ENCODE data around the gene EPHB1.

Gene EPHB1

DNA sequence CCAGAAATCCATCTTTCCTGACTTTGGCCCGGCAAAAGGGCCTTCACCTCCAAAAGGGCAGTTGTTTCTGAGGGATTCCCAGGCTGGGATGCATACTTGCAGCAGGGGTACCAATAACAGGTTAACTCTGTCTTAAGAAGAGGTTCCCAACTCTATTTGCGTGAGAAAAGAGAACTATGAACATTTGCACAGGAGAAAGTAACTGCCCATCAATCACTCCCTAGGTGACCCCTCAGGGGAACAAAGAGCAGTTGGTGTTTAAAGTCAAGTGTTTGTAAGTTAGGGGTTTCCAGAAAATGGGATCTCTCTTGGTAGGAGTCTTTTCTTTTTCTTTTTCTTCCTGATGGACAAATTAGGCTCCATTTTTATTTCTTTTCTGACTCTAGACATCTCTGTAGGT lies 97.3 kb downstream of the EPHB1 start:
- Histone ChIP-seq H2BK120ac (ENCODE audit: low read depth, low read length) (no peak overlapping the region), H2AFZ (ENCODE audit: low read length) (no peak overlapping the region), H3K36me3 (replicated peaks in 1 of 2; ENCODE audit: control insufficient read depth in 2 of 2, insufficient read depth in 2 of 2, low read length in 2 of 2) (no peaks in the 10 kb centered on the region), H3K4me1 (ENCODE audit: control insufficient read depth in 2 of 2, insufficient read depth in 1 of 2, low read depth in 1 of 2, low read length in 2 of 2) (peaks cover 0 to 7% of the 10 kb centered on the region in 2 donors), H3K18ac (ENCODE audit: low read length) (no peak overlapping the region), H2BK5ac (ENCODE audit: low read length) (no peak overlapping the region), H3K9me3 (replicated peaks in 1 of 2; ENCODE audit: control insufficient read depth in 2 of 2, insufficient read depth in 1 of 2, low read depth in 1 of 2, low read length in 2 of 2) (no peaks in the 10 kb centered on the region), H3K79me1 (ENCODE audit: low read depth, low read length) (no peaks in the 10 kb centered on the region), H3K27me3 (ENCODE audit: control insufficient read depth in 3 of 3, insufficient read depth in 3 of 3, low read depth in 1 of 3, low read length in 3 of 3) (no peaks in the 10 kb centered on the region), H3K14ac (ENCODE audit: low read length) (no peak overlapping the region), H2BK12ac (ENCODE audit: low read length) (no peak overlapping the region), H2BK15ac (ENCODE audit: low read length) (no peak overlapping the region), H3K23ac (ENCODE audit: low read depth, low read length, poor library complexity) (no peak overlapping the region), H4K91ac (ENCODE audit: low read depth, low read length, poor library complexity) (no peak overlapping the region), H3K4me2 (ENCODE audit: insufficient read depth, low read length, poor library complexity, severe bottlenecking) (no peak overlapping the region), H2AK5ac (ENCODE audit: low read depth, low read length) (no peak overlapping the region), H3K9ac (ENCODE audit: low read depth, low read length, poor library complexity) (no peak overlapping the region), H3K27ac (replicated peaks; ENCODE audit: low read length) (no peak overlapping the region), H3K4me3 (ENCODE audit: low read length in 2 of 2) (no peak overlapping the region), H4K8ac (ENCODE audit: low read depth, low read length) (no peak overlapping the region), H3K4ac (ENCODE audit: low read length) (no peak overlapping the region)
- DNase-seq (ENCODE audit: low spot score), result no peak
- WGBS, 2 donors (ENCODE audit: extremely low coverage in 2 of 2, insufficient read length in 2 of 2, insufficient replicate concordance in 1 of 2), result no CpG with 5 or more reads among the region's 2 CpGs

DNA sequence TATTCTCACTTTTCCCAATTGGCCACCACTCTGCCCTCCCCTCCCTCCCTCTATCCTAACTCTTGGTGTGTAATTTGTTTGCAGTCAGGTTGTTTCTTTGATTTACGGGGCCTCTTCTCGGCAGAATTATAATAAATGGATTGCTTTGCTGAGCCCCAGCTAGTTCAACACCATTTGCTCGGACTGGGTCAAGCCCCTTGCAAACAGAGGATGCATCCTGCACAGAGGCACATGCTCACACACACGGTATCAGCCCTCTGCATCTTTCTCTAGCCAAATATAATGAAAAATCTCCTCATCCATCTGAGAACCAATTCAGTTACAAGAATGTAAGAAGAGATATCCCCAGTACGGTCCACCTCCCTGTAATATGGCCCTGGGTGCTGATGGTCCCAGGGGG lies 97.7 kb downstream of the EPHB1 start:
- no peaks in the 10 kb centered on the region for H3K79me1 ChIP-seq (ENCODE audit: low read depth, low read length)
- H3K14ac ChIP-seq (ENCODE audit: low read length), result no peak overlapping the region
- no CpG with 5 or more reads among the region's 5 CpGs for WGBS, 2 donors (ENCODE audit: extremely low coverage in 2 of 2, insufficient read length in 2 of 2, insufficient replicate concordance in 1 of 2)
- H3K4ac ChIP-seq (ENCODE audit: low read length), result no peak overlapping the region
- no peaks in the 10 kb centered on the region for H3K36me3 ChIP-seq (replicated peaks in 1 of 2; ENCODE audit: control insufficient read depth in 2 of 2, insufficient read depth in 2 of 2, low read length in 2 of 2)
- H2BK12ac ChIP-seq (ENCODE audit: low read length), result no peak overlapping the region
- H3K18ac ChIP-seq (ENCODE audit: low read length), result no peak overlapping the region
- H3K4me3 ChIP-seq (ENCODE audit: low read length in 2 of 2), result no peak overlapping the region
- no peak overlapping the region for H2AK5ac ChIP-seq (ENCODE audit: low read depth, low read length)
- H3K23ac ChIP-seq (ENCODE audit: low read depth, low read length, poor library complexity), result no peak overlapping the region
- no peak overlapping the region for H2AFZ ChIP-seq (ENCODE audit: low read length)
- no peak overlapping the region for H4K8ac ChIP-seq (ENCODE audit: low read depth, low read length)
- no peak overlapping the region for H2BK15ac ChIP-seq (ENCODE audit: low read length)
- no peak overlapping the region for H3K9ac ChIP-seq (ENCODE audit: low read depth, low read length, poor library complexity)
- no peak overlapping the region for H3K4me2 ChIP-seq (ENCODE audit: insufficient read depth, low read length, poor library complexity, severe bottlenecking)
- H3K4me1 ChIP-seq (ENCODE audit: control insufficient read depth in 2 of 2, insufficient read depth in 1 of 2, low read depth in 1 of 2, low read length in 2 of 2), result peaks cover 0 to 10% of the 10 kb centered on the region in 2 donors
- no peak overlapping the region for H2BK120ac ChIP-seq (ENCODE audit: low read depth, low read length)
- H4K91ac ChIP-seq (ENCODE audit: low read depth, low read length, poor library complexity), result no peak overlapping the region
- DNase-seq (ENCODE audit: low spot score), result no peak
- no peaks in the 10 kb centered on the region for H3K27me3 ChIP-seq (ENCODE audit: control insufficient read depth in 3 of 3, insufficient read depth in 3 of 3, low read depth in 1 of 3, low read length in 3 of 3)
- no peak overlapping the region for H2BK5ac ChIP-seq (ENCODE audit: low read length)
- no peaks in the 10 kb centered on the region for H3K9me3 ChIP-seq (replicated peaks in 1 of 2; ENCODE audit: control insufficient read depth in 2 of 2, insufficient read depth in 1 of 2, low read depth in 1 of 2, low read length in 2 of 2)
- no peak overlapping the region for H3K27ac ChIP-seq (replicated peaks; ENCODE audit: low read length)

DNA sequence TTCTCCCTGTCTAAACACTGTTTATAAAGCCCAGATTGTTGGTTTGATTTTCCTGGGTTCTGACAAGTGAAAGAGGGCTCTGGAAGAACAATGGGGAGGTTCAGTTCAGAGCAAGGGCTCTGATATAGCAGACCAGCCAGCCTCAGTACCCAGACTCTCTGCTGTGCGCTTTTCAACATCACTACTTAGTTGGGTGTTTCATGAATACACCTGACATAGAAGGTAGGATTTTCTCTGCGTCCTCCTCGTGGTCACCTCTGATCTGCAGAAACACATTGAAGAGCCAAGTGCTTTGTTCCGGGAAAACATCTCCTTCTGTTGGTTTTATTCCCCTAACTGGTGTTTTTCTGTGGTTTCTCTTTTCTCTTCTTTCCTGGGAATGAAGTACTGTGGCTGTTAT lies 99.5 kb downstream of the EPHB1 start:
- Histone ChIP-seq H2BK120ac (ENCODE audit: low read depth, low read length) (no peak overlapping the region), H4K91ac (ENCODE audit: low read depth, low read length, poor library complexity) (no peak overlapping the region), H3K4me3 (ENCODE audit: low read length in 2 of 2) (no peak overlapping the region), H3K9me3 (replicated peaks in 1 of 2; ENCODE audit: control insufficient read depth in 2 of 2, insufficient read depth in 1 of 2, low read depth in 1 of 2, low read length in 2 of 2) (no peaks in the 10 kb centered on the region), H2BK12ac (ENCODE audit: low read length) (no peak overlapping the region), H2AFZ (ENCODE audit: low read length) (no peak overlapping the region), H2BK15ac (ENCODE audit: low read length) (no peak overlapping the region), H2AK5ac (ENCODE audit: low read depth, low read length) (no peak overlapping the region), H3K27me3 (ENCODE audit: control insufficient read depth in 3 of 3, insufficient read depth in 3 of 3, low read depth in 1 of 3, low read length in 3 of 3) (no peaks in the 10 kb centered on the region), H3K23ac (ENCODE audit: low read depth, low read length, poor library complexity) (no peak overlapping the region), H3K9ac (ENCODE audit: low read depth, low read length, poor library complexity) (no peak overlapping the region), H3K4me1 (ENCODE audit: control insufficient read depth in 2 of 2, insufficient read depth in 1 of 2, low read depth in 1 of 2, low read length in 2 of 2) (peaks cover 0 to 10% of the 10 kb centered on the region in 2 donors), H3K27ac (replicated peaks; ENCODE audit: low read length) (no peak overlapping the region), H3K18ac (ENCODE audit: low read length) (no peak overlapping the region), H3K4ac (ENCODE audit: low read length) (no peak overlapping the region), H3K79me1 (ENCODE audit: low read depth, low read length) (no peaks in the 10 kb centered on the region), H4K8ac (ENCODE audit: low read depth, low read length) (no peak overlapping the region), H3K4me2 (ENCODE audit: insufficient read depth, low read length, poor library complexity, severe bottlenecking) (no peak overlapping the region), H2BK5ac (ENCODE audit: low read length) (no peak overlapping the region), H3K36me3 (replicated peaks in 1 of 2; ENCODE audit: control insufficient read depth in 2 of 2, insufficient read depth in 2 of 2, low read length in 2 of 2) (no peaks in the 10 kb centered on the region), H3K14ac (ENCODE audit: low read length) (no peak overlapping the region)
- no CpG with 5 or more reads among the region's 4 CpGs for WGBS, 2 donors (ENCODE audit: extremely low coverage in 2 of 2, insufficient read length in 2 of 2, insufficient replicate concordance in 1 of 2)
- DNase-seq (ENCODE audit: low spot score), result no peak

DNA sequence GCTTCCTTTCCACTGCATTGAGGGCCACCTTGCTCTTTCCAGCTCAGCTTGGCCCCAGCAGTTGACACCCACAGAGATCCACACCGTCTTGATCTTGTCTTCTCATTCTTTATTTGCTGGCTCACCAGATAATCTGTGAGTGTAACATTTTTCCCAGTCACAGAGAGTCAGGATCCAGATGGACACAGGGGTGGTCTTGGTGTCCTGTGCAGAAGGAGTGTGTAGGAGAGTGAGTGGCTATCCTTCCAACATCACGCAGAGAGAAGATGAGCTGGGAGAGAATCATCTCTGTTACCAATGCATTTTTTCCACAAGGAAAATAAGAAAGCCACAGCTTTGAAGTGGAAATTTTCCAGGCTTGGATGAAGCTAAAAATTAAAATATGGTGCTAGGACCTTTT lies 100.1 kb downstream of the EPHB1 start:
- Histone ChIP-seq H3K14ac (ENCODE audit: low read length) (no peak overlapping the region), H3K18ac (ENCODE audit: low read length) (no peak overlapping the region), H2BK5ac (ENCODE audit: low read length) (no peak overlapping the region), H3K4me1 (ENCODE audit: control insufficient read depth in 2 of 2, insufficient read depth in 1 of 2, low read depth in 1 of 2, low read length in 2 of 2) (peaks cover 0 to 10% of the 10 kb centered on the region in 2 donors), H3K4ac (ENCODE audit: low read length) (no peak overlapping the region), H4K91ac (ENCODE audit: low read depth, low read length, poor library complexity) (no peak overlapping the region), H2BK120ac (ENCODE audit: low read depth, low read length) (no peak overlapping the region), H3K27me3 (ENCODE audit: control insufficient read depth in 3 of 3, insufficient read depth in 3 of 3, low read depth in 1 of 3, low read length in 3 of 3) (no peaks in the 10 kb centered on the region), H3K27ac (replicated peaks; ENCODE audit: low read length) (no peak overlapping the region), H2AK5ac (ENCODE audit: low read depth, low read length) (no peak overlapping the region), H3K4me2 (ENCODE audit: insufficient read depth, low read length, poor library complexity, severe bottlenecking) (no peak overlapping the region), H2AFZ (ENCODE audit: low read length) (no peak overlapping the region), H3K79me1 (ENCODE audit: low read depth, low read length) (no peaks in the 10 kb centered on the region), H3K9me3 (replicated peaks in 1 of 2; ENCODE audit: control insufficient read depth in 2 of 2, insufficient read depth in 1 of 2, low read depth in 1 of 2, low read length in 2 of 2) (no peaks in the 10 kb centered on the region), H3K9ac (ENCODE audit: low read depth, low read length, poor library complexity) (no peak overlapping the region), H4K8ac (ENCODE audit: low read depth, low read length) (no peak overlapping the region), H3K4me3 (ENCODE audit: low read length in 2 of 2) (no peak overlapping the region), H3K23ac (ENCODE audit: low read depth, low read length, poor library complexity) (no peak overlapping the region), H3K36me3 (replicated peaks in 1 of 2; ENCODE audit: control insufficient read depth in 2 of 2, insufficient read depth in 2 of 2, low read length in 2 of 2) (no peaks in the 10 kb centered on the region), H2BK12ac (ENCODE audit: low read length) (no peak overlapping the region), H2BK15ac (ENCODE audit: low read length) (no peak overlapping the region)
- no peak for DNase-seq (ENCODE audit: low spot score)
- WGBS, 2 donors (ENCODE audit: extremely low coverage in 2 of 2, insufficient read length in 2 of 2, insufficient replicate concordance in 1 of 2), result no CpG with 5 or more reads among the region's 2 CpGs
